ENCODE results near the gene SRGN.

Gene SRGN

GRCh38 chr10:69064762-69065328, 23.1 kb upstream of the SRGN start:
- TF ChIP-seq MAX (IDR thresholded peaks at IDR 0.05): no peak
- no peak for TF ChIP-seq FOXM1 (IDR thresholded peaks at IDR 0.05; ENCODE audit: borderline replicate concordance, low read depth)
- no peak for TF ChIP-seq RAD21 (IDR thresholded peaks at IDR 0.05; ENCODE audit: low read depth)
- TF ChIP-seq TEAD4 (IDR thresholded peaks at IDR 0.05): no peak
- TF ChIP-seq USF1 (IDR thresholded peaks at IDR 0.05): no peak
- no peak for TF ChIP-seq CREB1 (IDR thresholded peaks at IDR 0.05; ENCODE audit: low read depth)
- TF ChIP-seq EP300 (IDR thresholded peaks at IDR 0.05; ENCODE audit: borderline replicate concordance): no peak
- no peak for TF ChIP-seq CEBPB (IDR thresholded peaks at IDR 0.05)

- no peak for TF ChIP-seq YY1 (IDR thresholded peaks at IDR 0.05; ENCODE audit: low read depth)
- TF ChIP-seq TCF12 (IDR thresholded peaks at IDR 0.05; ENCODE audit: low read depth): no peak
- no peak for TF ChIP-seq MAX (IDR thresholded peaks at IDR 0.05)
- TF ChIP-seq TAF1 (IDR thresholded peaks at IDR 0.05; ENCODE audit: low read depth): no peak
Observed at GRCh38 chr10:69065406-69066361, 22.2 kb upstream of the SRGN start.

GRCh38 chr10:69067189-69067588, 20.7 kb upstream of the SRGN start:
- TF ChIP-seq NFIC (IDR thresholded peaks at IDR 0.05): no peak
- no peak for TF ChIP-seq ZBTB7A (IDR thresholded peaks at IDR 0.05; ENCODE audit: low read depth)
- TF ChIP-seq RAD21 (IDR thresholded peaks at IDR 0.05; ENCODE audit: low read depth): no peak

- no peak for TF ChIP-seq YY1 (IDR thresholded peaks at IDR 0.05; ENCODE audit: low read depth)
- no peak for TF ChIP-seq EP300 (IDR thresholded peaks at IDR 0.05; ENCODE audit: borderline replicate concordance)
Observed at GRCh38 chr10:69068549-69068948, 19.4 kb upstream of the SRGN start.

- no peak for TF ChIP-seq FOXM1 (IDR thresholded peaks at IDR 0.05; ENCODE audit: borderline replicate concordance, low read depth)
- no peak for TF ChIP-seq TAF1 (IDR thresholded peaks at IDR 0.05; ENCODE audit: low read depth)
- no peak for TF ChIP-seq NFIC (IDR thresholded peaks at IDR 0.05)
- TF ChIP-seq EGR1 (IDR thresholded peaks at IDR 0.05): no peak
- no peak for TF ChIP-seq CEBPB (IDR thresholded peaks at IDR 0.05)
- no peak for TF ChIP-seq CREB1 (IDR thresholded peaks at IDR 0.05; ENCODE audit: low read depth)
- no peak for TF ChIP-seq MAX (IDR thresholded peaks at IDR 0.05)
- no peak for TF ChIP-seq EP300 (IDR thresholded peaks at IDR 0.05; ENCODE audit: borderline replicate concordance)
- no peak for TF ChIP-seq ZBTB7A (IDR thresholded peaks at IDR 0.05; ENCODE audit: low read depth)
- no peak for TF ChIP-seq REST (IDR thresholded peaks at IDR 0.05; ENCODE audit: low read depth)
- TF ChIP-seq RAD21 (IDR thresholded peaks at IDR 0.05; ENCODE audit: low read depth): no peak
- TF ChIP-seq TCF12 (IDR thresholded peaks at IDR 0.05; ENCODE audit: low read depth): no peak
- no peak for TF ChIP-seq YY1 (IDR thresholded peaks at IDR 0.05; ENCODE audit: low read depth)
- TF ChIP-seq USF1 (IDR thresholded peaks at IDR 0.05): no peak
- TF ChIP-seq TEAD4 (IDR thresholded peaks at IDR 0.05): no peak
Observed at GRCh38 chr10:69069090-69070042, 18.5 kb upstream of the SRGN start.

- TF ChIP-seq TCF12 (IDR thresholded peaks at IDR 0.05; ENCODE audit: low read depth) (no peak), USF1 (IDR thresholded peaks at IDR 0.05) (no peak), CREB1 (IDR thresholded peaks at IDR 0.05; ENCODE audit: low read depth) (no peak), REST (IDR thresholded peaks at IDR 0.05; ENCODE audit: low read depth) (no peak), EP300 (IDR thresholded peaks at IDR 0.05; ENCODE audit: borderline replicate concordance) (no peak), ZBTB7A (IDR thresholded peaks at IDR 0.05; ENCODE audit: low read depth) (no peak), YY1 (IDR thresholded peaks at IDR 0.05; ENCODE audit: low read depth) (no peak), MAX (IDR thresholded peaks at IDR 0.05) (no peak)
Observed at GRCh38 chr10:69070951-69071350, 17.0 kb upstream of the SRGN start.
